Heart left ventricle (tissue), 16 donors: ENCODE measurements around the gene DHCR7. TPM values are rescaled to one million over a fixed set of nuclear protein-coding genes. Genes with fewer than 3 reads are reported as not detected.

Source experiments
- ATAC-seq, 4 donors: fragments of 200-7000 bp; cut with Tn5 transposase; one replicate each; pipeline ENCODE4 v1.9.1; 2020 to 2022; ENCODE audit warnings: moderate library complexity in 4 of 4, mild to moderate bottlenecking in 3 of 4, moderate number of reproducible peaks in 1 of 4
- DNase-seq, 5 donors: peaks; one replicate each; pipeline ENCODE4 v3.0.0-alpha.2; 2020
- H3K27ac ChIP-seq, 12 donors: fragments of 200-600 bp; sonication (generic) in 4 of 12; one replicate each; pipeline versions ENCODE4 v1.5.0 to v1.8.0; 2016 to 2022; ENCODE audit warnings: mild to moderate bottlenecking in 2 of 12
- H3K27me3 ChIP-seq, 9 donors: fragments of 200-600 bp; sonication (generic) in 2 of 9; one replicate each; pipeline versions ENCODE4 v1.5.1 to v1.8.0; 2016 to 2022; ENCODE audit warnings: mild to moderate bottlenecking in 3 of 9
- H3K36me3 ChIP-seq, 9 donors: fragments of 200-600 bp; sonication (generic) in 2 of 9; one replicate each; pipeline versions ENCODE4 v1.5.0 to v1.8.0; 2018 to 2022; ENCODE audit warnings: mild to moderate bottlenecking in 2 of 9
- H3K4me1 ChIP-seq, 12 donors: fragments of 200-600 bp; sonication (generic) in 4 of 12; one replicate each; pipeline versions ENCODE4 v1.5.0 to v1.8.0; 2016 to 2022; ENCODE audit warnings: mild to moderate bottlenecking in 3 of 12
- H3K4me3 ChIP-seq, 12 donors: fragments of 200-600 bp; sonication (generic) in 4 of 12; one replicate each; pipeline versions ENCODE4 v1.5.0 to v1.8.0; 2017 to 2022; ENCODE audit warnings: mild to moderate bottlenecking in 9 of 12, moderate library complexity in 4 of 12
- H3K9me3 ChIP-seq, 12 donors: fragments of 200-600 bp; sonication (generic) in 4 of 12; one replicate each; pipeline versions ENCODE4 v1.5.0 to v1.8.0; 2016 to 2022; ENCODE audit warnings: mild to moderate bottlenecking in 1 of 12
- CTCF ChIP-seq, 12 donors: fragments of 200-600 bp; sonication (generic) in 4 of 12; IDR thresholded peaks; one replicate each; pipeline versions ENCODE4 v1.5.0 to v1.8.0; 2018 to 2022; ENCODE audit warnings: antibody characterized with exemption in 12 of 12, mild to moderate bottlenecking in 5 of 12
- POLR2A ChIP-seq, 2 donors: fragments of 450-650 bp; IDR thresholded peaks; one replicate each; pipeline ENCODE4 v1.6.1; 2017; ENCODE audit warnings: antibody characterized with exemption in 2 of 2, mild to moderate bottlenecking in 2 of 2, moderate library complexity in 2 of 2
- WGBS, 4 donors: extraction: QIAGEN DNeasy Blood & Tissue Kit in 2 of 4; methylation state at CpG; one replicate each; pipeline versions ENCODE4 v1.1.5 to v1.1.7; 2013 to 2018; 5-methylcytosine and 5-hydroxymethylcytosine counted together
- intact Hi-C, 10 donors: fragments of 100-400 bp; cut with DNase I; formaldehyde crosslinking; loops; one replicate each; pipeline versions ENCODE4 v1.11.1 to v1.14.2; 2022
- polyA plus RNA-seq, 2 donors: library from polyadenylated mRNA; stranded (reverse); fragments of 200-250 nt; gene quantifications; one replicate each; pipeline ENCODE4 v1.2.3, GENCODE V29; 2013
- total RNA-seq, 9 donors: library from RNA; depleted of rRNA in 2 of 9; stranded (reverse); fragments of >200 nt in 2 of 9; fragmentation: NEBNext Ultra II Directional in 3 of 9; extraction: Animal tissue kit (Norgen Biotek cat#: 25700) in 3 of 9; gene quantifications; one replicate each; pipeline versions ENCODE4 v1.1.0 to v1.2.4, GENCODE V29; 2016 to 2023
- donor health status: ischemic (EF 13 %, LVEDD 7.1; RV severe dilation, severe dysfunction).
- donor health status: healthy with polysubstance abuse.
- donor health status: DM: no; HTN: yes; CAD: no.
- donor health status: DM: no; HTN: no; CAD: no.
- donor health status: ischemic (EF 25% LVEDD 6.9; RV normal size, moderate dysfunction).
- donor health status: ischemic (EF 25% LVEDD 5.7; RV mildly dilated, moderate dysfunction).
- donor health status: healthy.
- donor health status: DM: yes; HTN: yes; CAD: no.
- donor health status: ischemic (EF 35%, LVEDD 5.7; RV mildly dilated, moderate dysfunction).
- donor health status: nonischemic (EF 11% LVEDD 7.7; RV severe dilation, severe dysfunction).
- donor health status: DM: yes; HTN: yes; CAD: no.
- donor health status: PGD.
- donor health status: ischemic (EF 29% LVEDD 5.4; RV normal size, mild dysfunction).
- donor health status: nonischemic (EF 23%, LVEDD 6.1; RV moderate dilation, normal function).

DHCR7 gene
- total and polyA plus RNA-seq, 11 donors: 12.6 to 44.5 (median 25.8) TPM

GRCh38 chr11:71391796-71392195 lies 56.4 kb downstream of the DHCR7 start:
- Histone ChIP-seq H3K4me1 (no peaks in the 10 kb centered on the region), H3K27ac (no peak overlapping the region), H3K4me3 (no peak overlapping the region), H3K27me3 (peaks cover 0 to 63% (median 7%) of the 10 kb centered on the region in 9 donors), H3K36me3 (no peaks in the 10 kb centered on the region), H3K9me3 (no peaks in the 10 kb centered on the region)
- no peak for ATAC-seq
- 33 to 47% (median 43%) methylated on average over 8 of the region's 8 CpGs for WGBS, 4 donors
- TF ChIP-seq CTCF (IDR thresholded peaks at IDR 0.05): no peak
- TF ChIP-seq POLR2A (IDR thresholded peaks at IDR 0.05): no peak
- intact Hi-C loops: no loop called here
- no peak for DNase-seq

- WGBS, 4 donors: 72 to 78% (median 74%) methylated on average over 5 of the region's 5 CpGs
- Histone ChIP-seq H3K4me1 (no peaks in the 10 kb centered on the region), H3K27ac (no peak overlapping the region), H3K27me3 (peaks cover 0 to 62% (median 7%) of the 10 kb centered on the region in 9 donors), H3K4me3 (no peak overlapping the region), H3K9me3 (no peaks in the 10 kb centered on the region), H3K36me3 (no peaks in the 10 kb centered on the region)
- ATAC-seq (no peak), DNase-seq (no peak)
- TF ChIP-seq CTCF (IDR thresholded peaks at IDR 0.05): no peak
- no peak for TF ChIP-seq POLR2A (IDR thresholded peaks at IDR 0.05)
- intact Hi-C loops: no loop called here
These were observed 56.8 kb downstream of the DHCR7 start for GRCh38 chr11:71391352-71391751.

GRCh38 chr11:71388637-71389235 lies 59.5 kb downstream of the DHCR7 start:
- DNase-seq (no peak), ATAC-seq (no peak)
- intact Hi-C loops: no loop called here
- Histone ChIP-seq H3K27ac (no peak overlapping the region), H3K36me3 (no peaks in the 10 kb centered on the region), H3K4me1 (no peaks in the 10 kb centered on the region), H3K4me3 (no peak overlapping the region), H3K27me3 (peaks cover 0 to 46% (median 4%) of the 10 kb centered on the region in 9 donors), H3K9me3 (no peaks in the 10 kb centered on the region)
- 77 to 86% (median 81%) methylated on average over 7 of the region's 7 CpGs for WGBS, 4 donors
- no peak for TF ChIP-seq POLR2A (IDR thresholded peaks at IDR 0.05)
- TF ChIP-seq CTCF (IDR thresholded peaks at IDR 0.05): no peak

- TF ChIP-seq CTCF (IDR thresholded peaks at IDR 0.05): no peak
- TF ChIP-seq POLR2A (IDR thresholded peaks at IDR 0.05): no peak
- ATAC-seq (no peak), DNase-seq (no peak)
- H3K4me1 ChIP-seq: no peaks in the 10 kb centered on the region
- H3K27me3 ChIP-seq: peaks cover 0 to 44% (median 4%) of the 10 kb centered on the region in 9 donors
- H3K9me3 ChIP-seq: no peaks in the 10 kb centered on the region
- WGBS, 4 donors: 78 to 86% (median 82%) methylated on average over 23 of the region's 23 CpGs
- H3K4me3 ChIP-seq: no peak overlapping the region
- intact Hi-C loops: no loop called here
- no peaks in the 10 kb centered on the region for H3K36me3 ChIP-seq
- H3K27ac ChIP-seq: no peak overlapping the region
These were observed 60.2 kb downstream of the DHCR7 start for GRCh38 chr11:71387784-71388636.
